Fibroblast of skin of abdomen (primary cell): ENCODE measurements around the gene SEC24C. TPM values are rescaled to one million over a fixed set of nuclear protein-coding genes. Genes with fewer than 3 reads are reported as not detected.
"Not testable (repeated sequence)": the region's sequence is repeated elsewhere in the genome, so short reads cannot be mapped to it uniquely, and the experiment has no call there.

Experiments used
- DNase-seq: peaks from one replicate; pipeline ENCODE4 v3.0.0-alpha.2; 2013
- polyA plus RNA-seq, 2 experiments: library from polyadenylated mRNA; unstranded; fragments of 120-200 nt; gene quantifications; one replicate each; pipeline ENCODE4 v1.2.1, GENCODE V29; 2013; ENCODE audit not compliant: insufficient read length in 2 of 2

Gene SEC24C, protein sequence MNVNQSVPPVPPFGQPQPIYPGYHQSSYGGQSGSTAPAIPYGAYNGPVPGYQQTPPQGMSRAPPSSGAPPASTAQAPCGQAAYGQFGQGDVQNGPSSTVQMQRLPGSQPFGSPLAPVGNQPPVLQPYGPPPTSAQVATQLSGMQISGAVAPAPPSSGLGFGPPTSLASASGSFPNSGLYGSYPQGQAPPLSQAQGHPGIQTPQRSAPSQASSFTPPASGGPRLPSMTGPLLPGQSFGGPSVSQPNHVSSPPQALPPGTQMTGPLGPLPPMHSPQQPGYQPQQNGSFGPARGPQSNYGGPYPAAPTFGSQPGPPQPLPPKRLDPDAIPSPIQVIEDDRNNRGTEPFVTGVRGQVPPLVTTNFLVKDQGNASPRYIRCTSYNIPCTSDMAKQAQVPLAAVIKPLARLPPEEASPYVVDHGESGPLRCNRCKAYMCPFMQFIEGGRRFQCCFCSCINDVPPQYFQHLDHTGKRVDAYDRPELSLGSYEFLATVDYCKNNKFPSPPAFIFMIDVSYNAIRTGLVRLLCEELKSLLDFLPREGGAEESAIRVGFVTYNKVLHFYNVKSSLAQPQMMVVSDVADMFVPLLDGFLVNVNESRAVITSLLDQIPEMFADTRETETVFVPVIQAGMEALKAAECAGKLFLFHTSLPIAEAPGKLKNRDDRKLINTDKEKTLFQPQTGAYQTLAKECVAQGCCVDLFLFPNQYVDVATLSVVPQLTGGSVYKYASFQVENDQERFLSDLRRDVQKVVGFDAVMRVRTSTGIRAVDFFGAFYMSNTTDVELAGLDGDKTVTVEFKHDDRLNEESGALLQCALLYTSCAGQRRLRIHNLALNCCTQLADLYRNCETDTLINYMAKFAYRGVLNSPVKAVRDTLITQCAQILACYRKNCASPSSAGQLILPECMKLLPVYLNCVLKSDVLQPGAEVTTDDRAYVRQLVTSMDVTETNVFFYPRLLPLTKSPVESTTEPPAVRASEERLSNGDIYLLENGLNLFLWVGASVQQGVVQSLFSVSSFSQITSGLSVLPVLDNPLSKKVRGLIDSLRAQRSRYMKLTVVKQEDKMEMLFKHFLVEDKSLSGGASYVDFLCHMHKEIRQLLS
- 56.7 TPM for polyA plus RNA-seq (2013, experiment 1 of 2; ENCODE audit: insufficient read length)
- polyA plus RNA-seq (2013, experiment 2 of 2; ENCODE audit: insufficient read length): 55.6 TPM

DNA sequence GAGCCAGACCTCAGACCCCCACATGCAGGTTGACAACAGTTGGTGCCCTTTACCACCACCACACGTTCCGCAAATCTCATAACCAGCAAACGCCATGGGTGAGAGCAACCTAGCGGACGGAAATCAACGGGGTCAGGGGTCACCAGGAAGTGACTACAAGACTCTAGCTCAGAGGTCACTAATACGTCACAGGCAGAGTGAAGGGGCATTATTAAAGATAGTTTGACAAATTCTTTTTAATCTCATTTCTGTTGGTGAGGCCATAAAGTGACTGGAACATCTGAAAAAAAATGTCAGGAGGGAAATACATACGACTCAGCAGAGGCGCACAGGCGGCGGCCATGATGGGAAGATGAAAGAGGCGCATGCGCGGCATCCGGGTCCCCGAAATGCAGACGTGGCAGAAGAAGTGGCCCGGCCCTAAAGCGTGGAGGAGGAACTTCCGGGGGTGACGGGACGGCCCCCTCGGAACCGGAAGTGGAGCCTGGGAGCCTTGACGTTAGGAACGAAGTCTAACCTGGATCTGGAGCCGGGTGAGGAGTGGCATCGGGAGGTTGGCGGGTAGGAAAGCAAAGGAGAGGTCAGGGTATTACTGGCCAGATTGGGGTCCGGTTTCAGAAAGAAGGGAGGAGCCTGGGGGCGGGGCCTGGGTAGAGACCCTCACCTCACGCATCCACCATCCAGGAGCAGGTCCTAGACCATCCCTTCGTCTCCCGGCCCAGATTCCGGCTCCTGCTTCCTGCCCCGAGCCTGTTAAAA lies at the start of gene SEC24C:
SEC24C (plus strand) TSS at position 468 of the 759 bp plus-strand sequence. CDS start 2,461 bp downstream, outside the sequence.
- DNase-seq: peak; percentile 97

DNA sequence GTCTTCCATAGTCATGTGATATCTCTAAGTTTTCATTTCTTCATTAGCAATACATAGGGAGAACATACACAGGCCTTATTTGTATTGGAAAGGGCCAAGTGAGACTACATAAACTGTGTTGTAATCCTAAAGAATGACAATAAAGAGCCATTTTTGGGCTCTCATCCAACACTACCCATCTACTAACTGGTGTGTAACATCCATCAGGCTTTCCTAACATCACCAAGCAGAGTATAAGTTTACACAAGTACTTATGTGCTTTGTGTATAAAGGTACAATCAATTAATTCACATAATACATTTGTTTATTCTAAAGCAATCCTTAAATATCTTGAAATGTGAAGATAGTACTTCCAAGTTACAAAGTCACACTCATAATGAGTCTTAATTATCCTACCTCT lies 48.9 kb upstream of the SEC24C start:
- DNase-seq: not testable (repeated sequence)

DNA sequence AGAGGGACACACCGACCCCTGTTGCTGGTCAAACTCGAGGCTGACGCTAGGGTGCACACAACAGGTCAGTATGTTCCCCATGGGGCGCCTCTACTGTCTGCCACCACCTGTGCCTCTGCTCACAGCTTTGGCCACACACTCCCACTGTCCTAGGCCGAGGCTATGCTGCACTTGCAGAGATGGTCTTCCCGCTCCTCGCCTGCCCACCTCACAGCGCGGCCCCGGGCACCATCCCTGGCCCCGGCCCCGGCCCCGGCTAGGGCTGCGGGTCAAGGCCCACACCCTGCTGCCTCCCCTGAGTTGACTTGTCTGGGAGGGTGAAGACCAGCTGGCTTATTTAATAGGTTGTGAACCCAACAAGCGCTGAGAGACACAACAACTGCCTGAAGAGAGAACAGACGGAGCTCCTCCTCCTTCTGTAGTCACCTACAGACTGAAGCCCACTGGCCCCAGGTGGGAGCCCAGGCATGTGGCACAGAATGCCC lies 46.5 kb upstream of the SEC24C start, which contains the start of gene AGAP5:
AGAP5 (minus strand) TSS at position 435 of the 485 bp plus-strand sequence; CDS start at position 81, 354 bp downstream.
- not testable (repeated sequence) for DNase-seq

- not testable (repeated sequence) for DNase-seq
These were observed 45.4 kb upstream of the SEC24C start for GRCh38 chr10:73698819-73699218.

DNA sequence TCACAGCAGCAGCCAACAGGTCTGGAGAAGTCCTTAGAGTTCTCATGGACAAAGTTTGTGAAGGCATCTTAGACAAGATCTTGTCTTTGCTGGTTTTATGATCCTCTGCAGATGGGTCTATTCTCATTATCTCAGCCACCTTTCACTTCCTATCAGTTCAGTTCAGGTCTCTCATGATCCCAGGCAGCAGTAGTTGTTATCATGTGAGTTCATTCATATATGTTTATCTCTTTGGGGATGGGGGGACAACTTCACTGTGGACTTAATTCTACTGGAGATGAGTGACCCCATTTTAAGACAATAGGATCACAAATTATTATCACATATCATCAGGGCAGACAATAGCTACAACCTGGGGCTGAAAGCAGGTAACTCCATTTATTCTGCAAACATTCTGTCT lies 40.2 kb upstream of the SEC24C start:
- not testable (repeated sequence) for DNase-seq

GRCh38 chr10:73705506-73706072 lies 38.6 kb upstream of the SEC24C start:
- not testable (repeated sequence) for DNase-seq

GRCh38 chr10:73706488-73706887 lies 37.7 kb upstream of the SEC24C start:
- peak; percentile 13 for DNase-seq

- not testable (repeated sequence) for DNase-seq
These were observed 36.5 kb upstream of the SEC24C start for GRCh38 chr10:73707628-73708027.

GRCh38 chr10:73708122-73708521 lies 36.0 kb upstream of the SEC24C start:
- DNase-seq: not testable (repeated sequence)

DNA sequence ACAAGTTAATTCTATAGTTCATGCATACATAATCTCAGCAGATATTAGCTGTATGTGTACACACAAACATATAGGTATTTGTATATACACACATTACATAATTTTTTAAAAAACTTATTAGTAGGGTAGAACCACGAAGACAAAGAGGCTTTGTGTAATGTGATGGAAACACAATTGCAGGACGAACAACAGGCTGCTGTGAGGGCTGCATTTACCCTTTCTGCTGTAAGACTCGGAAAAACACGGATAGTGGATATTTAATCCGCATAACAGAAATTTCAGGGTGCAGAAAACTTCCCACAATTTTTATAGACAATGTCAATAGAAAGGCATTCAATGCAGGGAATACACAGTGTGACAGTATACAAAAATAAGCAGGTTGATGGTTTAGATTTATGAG lies 32.5 kb upstream of the SEC24C start:
- not testable (repeated sequence) for DNase-seq

DNA sequence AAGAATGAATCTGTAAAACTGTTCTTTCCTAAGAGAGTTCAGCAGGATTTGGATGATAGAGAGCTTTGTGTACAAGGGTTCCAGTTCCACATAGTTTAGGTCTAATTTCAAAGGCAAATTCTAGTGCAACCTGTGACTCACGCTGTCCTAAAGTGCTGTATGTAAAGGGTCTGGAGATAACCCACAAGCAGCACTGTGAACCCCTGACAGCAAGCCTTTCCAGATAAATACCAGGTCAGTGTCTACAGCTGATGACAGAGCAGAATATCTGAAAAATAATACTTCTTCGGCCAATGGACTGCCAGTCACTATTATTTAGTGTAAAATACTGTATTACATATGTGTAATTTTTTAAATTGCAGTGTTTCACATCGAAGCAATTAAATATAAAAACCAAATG lies 30.3 kb upstream of the SEC24C start:
- DNase-seq: not testable (repeated sequence)

DNA sequence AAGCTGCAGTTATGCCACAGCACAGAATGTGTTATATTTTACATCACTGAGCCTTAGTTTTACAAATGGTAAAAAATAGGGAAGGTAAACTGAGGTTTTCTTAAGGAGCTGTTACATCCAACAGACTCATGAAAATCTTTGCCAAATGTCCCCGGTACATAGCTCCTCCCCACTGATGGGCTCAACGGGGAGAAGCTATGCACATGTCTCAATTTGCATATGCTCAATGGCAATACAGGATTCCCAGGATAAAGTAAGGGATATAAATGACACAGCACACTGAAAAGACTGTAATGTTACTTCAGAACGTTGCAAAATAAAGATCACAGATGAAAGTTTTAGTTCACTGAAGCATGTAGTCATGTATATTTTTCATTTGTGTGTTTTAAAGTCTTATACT lies 29.7 kb upstream of the SEC24C start:
- not testable (repeated sequence) for DNase-seq

- not testable (repeated sequence) for DNase-seq
These were observed 28.7 kb upstream of the SEC24C start for GRCh38 chr10:73715179-73716156.

GRCh38 chr10:73716251-73716650 lies 27.9 kb upstream of the SEC24C start:
- no peak for DNase-seq

- no peak for DNase-seq
These were observed 26.6 kb upstream of the SEC24C start for GRCh38 chr10:73717556-73717955.

GRCh38 chr10:73720561-73720960 lies 23.6 kb upstream of the SEC24C start:
- DNase-seq: not testable (repeated sequence)

- no peak for DNase-seq
These were observed 20.7 kb upstream of the SEC24C start for GRCh38 chr10:73723516-73723915.

- DNase-seq: peak; percentile 43
These were observed 14.4 kb upstream of the SEC24C start for GRCh38 chr10:73729781-73730152.

DNA sequence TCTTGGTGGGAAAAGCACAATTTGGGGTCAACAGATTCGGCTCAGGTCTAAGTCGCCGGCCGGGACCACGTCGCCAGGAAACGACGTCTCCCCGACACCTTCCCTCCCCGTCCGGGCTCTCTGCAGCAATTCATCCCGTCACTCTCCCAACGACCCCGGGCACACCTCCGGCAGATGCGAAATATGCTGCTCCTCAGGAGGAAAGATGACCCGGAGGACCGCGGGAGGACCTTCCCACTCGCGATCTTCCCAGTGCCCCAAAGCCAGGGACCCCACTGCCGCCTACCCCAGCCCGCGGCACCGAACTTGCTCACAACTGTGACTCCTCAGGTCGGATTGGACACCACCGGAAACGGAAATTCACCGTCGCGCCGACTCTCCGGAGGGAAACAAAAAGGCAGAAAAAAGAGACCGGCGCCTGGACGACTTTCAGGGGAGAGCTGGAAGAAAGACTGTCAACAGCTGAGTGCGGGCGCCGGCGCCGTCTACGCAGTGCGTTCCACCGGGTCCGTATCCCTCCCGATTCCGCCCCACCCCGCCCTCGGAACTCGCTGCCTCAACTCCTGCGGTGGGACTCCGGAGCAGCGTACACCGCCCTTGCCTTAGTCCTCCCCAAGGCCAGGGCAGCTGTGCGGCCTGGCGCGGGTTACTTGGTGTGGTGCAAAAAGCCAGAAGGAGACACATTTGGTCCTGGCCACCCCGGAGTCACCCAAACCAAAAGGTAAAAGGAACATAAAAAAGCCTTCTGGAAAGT lies 13.8 kb upstream of the SEC24C start:
- DNase-seq: peak; percentile 90
